Colonic mucosa (tissue), 4 donors: ENCODE data around the gene ADAMTS14. TPM values are rescaled to one million over a fixed set of nuclear protein-coding genes. Genes with fewer than 3 reads are reported as not detected.

Source experiments
- DNase-seq: peaks from one replicate; pipeline ENCODE4 v3.0.0-alpha.2; 2020
- H3K27ac ChIP-seq: fragments of 200-600 bp; one replicate; pipeline ENCODE4 v1.8.0; 2021
- H3K27me3 ChIP-seq: fragments of 200-600 bp; one replicate; pipeline ENCODE4 v1.8.0; 2021
- H3K36me3 ChIP-seq: fragments of 200-600 bp; one replicate; pipeline ENCODE4 v1.8.0; 2021
- H3K4me1 ChIP-seq: fragments of 200-600 bp; one replicate; pipeline ENCODE4 v1.8.0; 2021; ENCODE audit warnings: mild to moderate bottlenecking
- H3K4me3 ChIP-seq: fragments of 200-600 bp; one replicate; pipeline ENCODE4 v1.8.0; 2021
- H3K9ac ChIP-seq, 2 donors: one replicate each; pipeline ENCODE4 v1.7.0; 2013; ENCODE audit warnings: control low read depth in 2 of 2, low read depth in 2 of 2, low read length in 2 of 2
- H3K9me3 ChIP-seq: fragments of 200-600 bp; one replicate; pipeline ENCODE4 v1.8.0; 2021
- intact Hi-C: fragments of 100-400 bp; cut with DNase I; formaldehyde crosslinking; loops from one replicate; pipeline ENCODE4 v1.14.1; 2022
- total RNA-seq, 2 donors: library from RNA; stranded (reverse); fragmentation: NEBNext Ultra II Directional in 1 of 2; extraction: Animal tissue kit (Norgen Biotek cat#: 25700) in 1 of 2; gene quantifications; one replicate each; pipeline ENCODE4 v1.2.1, GENCODE V29; 2021
- TF ChIP-seq, protein P1 (sequence below): fragments of 200-600 bp; IDR thresholded peaks from one replicate; pipeline ENCODE4 v1.8.0; 2022; ENCODE audit warnings: antibody characterized with exemption, mild to moderate bottlenecking
- donor health status: healthy.
- donor health status: DM: no; HTN: no; CAD: no.
- donor health status: DM: no; HTN: no; CAD: no.

Gene ADAMTS14
- total RNA-seq, 2 donors from 2014 or later: 0.93 to 1.5 TPM

DNA sequence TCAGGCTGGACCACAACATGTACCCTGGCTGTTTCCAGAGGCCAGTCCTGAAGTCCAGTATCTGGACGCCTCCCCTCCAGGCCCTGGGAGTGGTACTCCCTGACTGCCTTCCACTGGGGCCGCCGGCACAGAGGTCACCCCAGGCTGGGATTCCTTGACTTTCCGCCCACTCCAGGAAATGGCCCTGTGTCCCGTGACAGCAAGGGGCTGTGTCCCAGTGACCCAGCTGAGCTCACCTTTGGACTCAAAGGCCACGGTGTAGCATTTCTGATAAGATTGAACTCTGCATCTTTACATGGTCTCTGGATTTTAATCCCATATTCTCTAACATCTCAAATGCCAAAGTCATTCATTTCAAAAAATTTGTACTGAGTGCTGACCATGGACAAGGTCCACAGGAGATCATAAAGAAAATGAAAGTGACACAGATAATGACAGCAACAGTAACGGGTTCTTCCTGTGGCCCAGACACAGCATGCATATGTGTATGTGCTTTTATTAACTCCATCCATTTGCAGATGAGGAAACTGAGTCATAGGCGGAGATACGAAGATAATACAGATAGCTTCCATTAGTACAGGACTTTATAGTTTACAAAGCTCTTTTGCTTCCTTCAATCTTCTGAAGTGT lies 5.4 kb downstream of the ADAMTS14 start:
- Histone ChIP-seq H3K27me3 (peaks cover 3% of the 10 kb centered on the region), H3K9me3 (no peaks in the 10 kb centered on the region), H3K4me3 (no peak overlapping the region), H3K4me1 (no peaks in the 10 kb centered on the region), H3K27ac (no peak overlapping the region), H3K9ac (no peak overlapping the region), H3K36me3 (no peaks in the 10 kb centered on the region)
- DNase-seq: no peak
- intact Hi-C loops: no loop called here
- TF ChIP-seq, protein P1, sequence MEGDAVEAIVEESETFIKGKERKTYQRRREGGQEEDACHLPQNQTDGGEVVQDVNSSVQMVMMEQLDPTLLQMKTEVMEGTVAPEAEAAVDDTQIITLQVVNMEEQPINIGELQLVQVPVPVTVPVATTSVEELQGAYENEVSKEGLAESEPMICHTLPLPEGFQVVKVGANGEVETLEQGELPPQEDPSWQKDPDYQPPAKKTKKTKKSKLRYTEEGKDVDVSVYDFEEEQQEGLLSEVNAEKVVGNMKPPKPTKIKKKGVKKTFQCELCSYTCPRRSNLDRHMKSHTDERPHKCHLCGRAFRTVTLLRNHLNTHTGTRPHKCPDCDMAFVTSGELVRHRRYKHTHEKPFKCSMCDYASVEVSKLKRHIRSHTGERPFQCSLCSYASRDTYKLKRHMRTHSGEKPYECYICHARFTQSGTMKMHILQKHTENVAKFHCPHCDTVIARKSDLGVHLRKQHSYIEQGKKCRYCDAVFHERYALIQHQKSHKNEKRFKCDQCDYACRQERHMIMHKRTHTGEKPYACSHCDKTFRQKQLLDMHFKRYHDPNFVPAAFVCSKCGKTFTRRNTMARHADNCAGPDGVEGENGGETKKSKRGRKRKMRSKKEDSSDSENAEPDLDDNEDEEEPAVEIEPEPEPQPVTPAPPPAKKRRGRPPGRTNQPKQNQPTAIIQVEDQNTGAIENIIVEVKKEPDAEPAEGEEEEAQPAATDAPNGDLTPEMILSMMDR: no peak

- no peaks in the 10 kb centered on the region for H3K4me1 ChIP-seq
- no peak overlapping the region for H3K4me3 ChIP-seq
- no peaks in the 10 kb centered on the region for H3K36me3 ChIP-seq
- no peaks in the 10 kb centered on the region for H3K9me3 ChIP-seq
- no peak for DNase-seq
- H3K9ac ChIP-seq: no peak overlapping the region
- TF ChIP-seq, protein P1: no peak
- intact Hi-C loops: no loop called here
- no peak overlapping the region for H3K27ac ChIP-seq
- peaks cover 3% of the 10 kb centered on the region for H3K27me3 ChIP-seq
These were observed 5.9 kb downstream of the ADAMTS14 start for GRCh38 chr10:70678250-70678635.

DNA sequence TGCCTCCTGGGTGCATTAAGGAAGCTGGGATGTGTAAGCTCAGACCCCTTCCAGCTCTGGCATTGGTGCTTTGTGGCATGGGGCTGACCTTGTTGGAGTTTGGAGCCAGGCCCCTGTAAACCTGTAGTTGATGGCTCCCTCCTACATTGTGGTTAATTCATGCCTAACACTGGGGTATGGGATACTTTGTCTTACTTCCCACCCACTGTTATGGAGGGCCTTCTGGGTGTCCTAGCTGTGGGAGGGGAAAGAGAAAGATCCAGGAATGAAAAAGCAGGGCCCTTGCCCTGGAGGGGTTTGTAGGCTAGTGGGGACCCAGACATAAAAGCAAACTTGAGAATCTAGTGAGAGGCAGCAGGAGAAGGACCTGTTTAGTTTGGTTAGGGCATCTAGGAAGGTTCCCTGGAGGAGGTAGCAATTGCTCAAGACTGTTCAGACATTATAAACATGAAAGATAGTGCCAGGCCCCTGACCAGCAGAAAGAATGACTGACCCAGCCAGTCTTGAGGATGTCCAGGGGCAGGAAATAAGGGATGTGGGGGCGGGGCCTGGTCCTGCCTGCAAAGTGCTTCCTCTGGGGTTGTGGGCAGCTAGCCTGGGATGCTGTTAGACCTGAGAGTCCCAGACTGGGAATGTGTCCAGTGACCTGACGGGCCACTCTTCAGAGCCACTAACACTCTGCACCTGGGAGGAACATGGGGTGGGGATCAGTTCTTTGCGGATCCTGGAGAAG lies 6.6 kb downstream of the ADAMTS14 start:
- Histone ChIP-seq H3K4me3 (no peak overlapping the region), H3K27me3 (peaks cover 1% of the 10 kb centered on the region), H3K36me3 (no peaks in the 10 kb centered on the region), H3K27ac (no peak overlapping the region), H3K9me3 (no peaks in the 10 kb centered on the region), H3K9ac (no peak overlapping the region), H3K4me1 (no peaks in the 10 kb centered on the region)
- TF ChIP-seq, protein P1: no peak
- intact Hi-C loops: no loop called here
- DNase-seq: no peak

DNA sequence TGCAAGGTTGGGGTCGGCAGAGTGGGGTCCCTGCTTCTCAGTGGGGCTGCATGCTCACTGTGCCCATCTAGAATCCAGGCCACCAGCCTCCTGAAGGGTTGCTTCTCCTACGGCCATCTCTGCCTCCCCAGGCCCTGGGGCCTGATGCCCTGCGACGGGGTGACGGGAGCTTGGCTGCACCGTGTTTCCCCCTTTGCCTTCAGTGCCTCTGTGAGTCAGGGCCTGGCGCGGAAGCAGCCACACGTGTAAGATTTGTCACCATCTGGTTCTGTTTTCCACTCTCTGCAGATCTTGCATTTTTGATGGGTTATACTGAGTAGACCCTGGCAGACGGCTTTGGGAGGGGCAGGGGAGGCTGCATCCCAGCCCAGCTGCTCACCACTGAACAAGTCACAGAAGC lies 7.2 kb downstream of the ADAMTS14 start:
- no peaks in the 10 kb centered on the region for H3K36me3 ChIP-seq
- no peak overlapping the region for H3K4me3 ChIP-seq
- no peaks in the 10 kb centered on the region for H3K9me3 ChIP-seq
- no peak overlapping the region for H3K9ac ChIP-seq
- no peak for DNase-seq
- no peaks in the 10 kb centered on the region for H3K4me1 ChIP-seq
- intact Hi-C loops: no loop called here
- H3K27ac ChIP-seq: no peak overlapping the region
- H3K27me3 ChIP-seq: no peaks in the 10 kb centered on the region
- TF ChIP-seq, protein P1: no peak

DNA sequence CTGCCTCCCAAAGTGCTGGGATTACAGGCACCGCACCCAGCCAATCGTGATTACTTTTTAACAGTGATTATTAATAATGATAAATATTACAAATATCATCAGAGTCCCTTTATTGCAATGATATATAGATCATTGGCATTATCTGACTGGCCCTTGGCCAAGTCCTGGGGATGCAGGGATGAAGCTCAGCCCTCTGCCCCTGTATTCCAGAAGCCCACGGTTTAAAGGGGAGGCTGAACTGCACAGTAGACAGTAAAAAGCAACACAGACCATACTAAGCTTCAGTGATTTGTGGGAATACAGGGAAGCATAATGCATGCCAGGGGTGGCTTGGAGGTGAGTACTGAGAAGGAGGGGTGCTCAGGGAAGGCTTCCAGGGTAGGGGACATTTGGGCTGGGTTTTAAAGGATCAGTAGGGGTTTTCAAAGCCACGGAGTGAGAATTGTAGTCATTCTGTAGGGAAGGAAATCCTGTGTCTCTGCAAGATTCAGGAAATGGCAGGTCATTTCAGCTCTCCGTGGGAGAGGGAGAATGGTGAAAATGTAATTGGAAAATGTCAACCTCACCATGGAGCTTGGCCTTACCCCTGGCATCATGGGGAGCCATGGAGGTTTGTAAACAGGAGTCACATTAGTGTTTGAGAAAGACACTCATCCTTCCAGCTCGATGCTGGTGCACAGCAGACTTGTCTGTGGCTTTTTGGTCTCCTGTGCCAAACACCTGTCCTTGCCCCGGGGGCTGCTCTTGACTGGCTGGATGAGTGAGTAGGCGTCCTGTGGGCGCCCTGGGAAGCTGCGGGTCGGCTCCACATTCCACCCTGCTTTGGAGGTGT lies 8.8 kb downstream of the ADAMTS14 start:
- H3K27me3 ChIP-seq: no peaks in the 10 kb centered on the region
- intact Hi-C loops: no loop called here
- H3K36me3 ChIP-seq: no peaks in the 10 kb centered on the region
- TF ChIP-seq, protein P1: no peak
- no peaks in the 10 kb centered on the region for H3K4me1 ChIP-seq
- H3K27ac ChIP-seq: no peak overlapping the region
- no peak overlapping the region for H3K9ac ChIP-seq
- no peak for DNase-seq
- no peak overlapping the region for H3K4me3 ChIP-seq
- no peaks in the 10 kb centered on the region for H3K9me3 ChIP-seq
